Prostate gland (tissue), 2 donors: ENCODE data around the gene FBXL2. TPM values are rescaled to one million over a fixed set of nuclear protein-coding genes. Genes with fewer than 3 reads are reported as not detected.

ENCODE experiments used
- DNase-seq: peaks from one replicate; pipeline ENCODE4 v3.0.0-alpha.2; 2019; ENCODE audit warnings: low spot score
- H3K27ac ChIP-seq, 2 donors: fragments of 200-600 bp; sonication (generic); 2 replicates each; pipeline ENCODE4 v1.5.1; 2017 to 2019
- H3K27me3 ChIP-seq: fragments of 200-600 bp; sonication (generic); replicated peaks from 2 replicates; pipeline ENCODE4 v1.5.1; 2019; ENCODE audit not compliant: insufficient read depth
- H3K36me3 ChIP-seq, 2 donors: fragments of 200-600 bp; sonication (generic); 1 replicate in 1 of 2; 2 replicates in 1 of 2; pipeline versions ENCODE4 v1.5.1 to v1.8.1; 2017 to 2019
- H3K4me1 ChIP-seq: fragments of 200-600 bp; sonication (generic); replicated peaks from 2 replicates; pipeline ENCODE4 v1.5.1; 2019
- H3K4me3 ChIP-seq, 2 donors: fragments of 200-600 bp; sonication (generic); 2 replicates each; pipeline ENCODE4 v1.5.1; 2017 to 2019
- H3K9me3 ChIP-seq: fragments of 200-600 bp; sonication (generic); 2 replicates; pipeline ENCODE4 v1.5.1; 2017
- POLR2A ChIP-seq: fragments of 450-650 bp; IDR thresholded peaks from one replicate; pipeline ENCODE4 v1.6.1; 2016; ENCODE audit warnings: antibody characterized with exemption, mild to moderate bottlenecking
- POLR2AphosphoS5 ChIP-seq: sonication (generic); formaldehyde crosslinking; IDR thresholded peaks from one replicate; pipeline ENCODE4 v1.6.1; 2017; ENCODE audit warnings: antibody characterized with exemption
- WGBS: methylation state at CpG from one replicate; pipeline ENCODE4 v1.1.5; 2018; 5-methylcytosine and 5-hydroxymethylcytosine counted together
- intact Hi-C: fragments of 100-400 bp; cut with DNase I; formaldehyde crosslinking; loops from one replicate; pipeline ENCODE4 v1.14.2; 2022
- total RNA-seq, 2 donors: library from RNA; depleted of rRNA; stranded (reverse); fragments of >200 nt; gene quantifications; one replicate each; pipeline ENCODE4 v1.1.0, GENCODE V29; 2016
- TF ChIP-seq, protein P1 (sequence below), 4 experiments: fragments of 200-600 bp in 2 of 4; fragments of 450-650 bp in 2 of 4; sonication (generic) in 2 of 4; IDR thresholded peaks; 1 replicate in 3 of 4; 2 replicates in 1 of 4; pipeline ENCODE4 v1.5.1; 2016 to 2019; ENCODE audit warnings: antibody characterized with exemption in 4 of 4, mild to moderate bottlenecking in 2 of 4, moderate library complexity in 2 of 4

FBXL2 gene
- total RNA-seq, 2 donors from 2014 or later: 3.7 to 16.6 TPM

DNA sequence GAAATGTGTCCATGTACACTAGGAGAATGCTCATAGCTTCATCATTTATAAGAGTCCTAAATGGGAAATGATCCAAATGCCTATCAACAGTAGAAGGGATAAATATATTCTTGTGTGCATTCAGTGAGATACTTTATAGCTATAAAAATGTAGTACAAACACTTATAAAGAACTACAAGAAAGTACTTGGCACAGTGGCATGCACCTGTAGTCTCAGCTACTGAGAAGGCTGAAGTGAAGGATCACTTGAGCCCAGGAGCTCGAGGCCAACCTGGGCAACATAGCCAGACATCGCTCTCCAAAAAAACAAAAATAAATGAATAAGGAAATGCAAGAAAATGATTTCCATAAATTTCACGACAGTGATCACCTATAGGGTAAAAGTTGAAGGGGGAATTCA, 3.6 kb upstream of the FBXL2 start:
- no peaks in the 10 kb centered on the region for H3K9me3 ChIP-seq
- TF ChIP-seq POLR2AphosphoS5 (no peak), POLR2A (no peak)
- TF ChIP-seq, protein P1, sequence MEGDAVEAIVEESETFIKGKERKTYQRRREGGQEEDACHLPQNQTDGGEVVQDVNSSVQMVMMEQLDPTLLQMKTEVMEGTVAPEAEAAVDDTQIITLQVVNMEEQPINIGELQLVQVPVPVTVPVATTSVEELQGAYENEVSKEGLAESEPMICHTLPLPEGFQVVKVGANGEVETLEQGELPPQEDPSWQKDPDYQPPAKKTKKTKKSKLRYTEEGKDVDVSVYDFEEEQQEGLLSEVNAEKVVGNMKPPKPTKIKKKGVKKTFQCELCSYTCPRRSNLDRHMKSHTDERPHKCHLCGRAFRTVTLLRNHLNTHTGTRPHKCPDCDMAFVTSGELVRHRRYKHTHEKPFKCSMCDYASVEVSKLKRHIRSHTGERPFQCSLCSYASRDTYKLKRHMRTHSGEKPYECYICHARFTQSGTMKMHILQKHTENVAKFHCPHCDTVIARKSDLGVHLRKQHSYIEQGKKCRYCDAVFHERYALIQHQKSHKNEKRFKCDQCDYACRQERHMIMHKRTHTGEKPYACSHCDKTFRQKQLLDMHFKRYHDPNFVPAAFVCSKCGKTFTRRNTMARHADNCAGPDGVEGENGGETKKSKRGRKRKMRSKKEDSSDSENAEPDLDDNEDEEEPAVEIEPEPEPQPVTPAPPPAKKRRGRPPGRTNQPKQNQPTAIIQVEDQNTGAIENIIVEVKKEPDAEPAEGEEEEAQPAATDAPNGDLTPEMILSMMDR (IDR thresholded peaks at IDR 0.05): no peak
- no peak for DNase-seq
- WGBS: 82% methylated on average over 3 of the region's 3 CpGs
- H3K27ac ChIP-seq: no peak overlapping the region
- H3K27me3 ChIP-seq: no peaks in the 10 kb centered on the region
- H3K4me1 ChIP-seq: no peaks in the 10 kb centered on the region
- no peaks in the 10 kb centered on the region for H3K36me3 ChIP-seq
- intact Hi-C loops: no loop called here
- H3K4me3 ChIP-seq: no peak overlapping the region

- no peak overlapping the region for H3K27ac ChIP-seq
- H3K27me3 ChIP-seq: no peaks in the 10 kb centered on the region
- H3K4me1 ChIP-seq: no peaks in the 10 kb centered on the region
- TF ChIP-seq POLR2A (no peak), POLR2AphosphoS5 (no peak)
- TF ChIP-seq, protein P1 (IDR thresholded peaks at IDR 0.05): no peak
- 8% methylated on average over 11 of the region's 11 CpGs for WGBS
- peak overlapping the region; percentile 56 to 65 for H3K4me3 ChIP-seq
- intact Hi-C loops: no loop called here
- H3K36me3 ChIP-seq: no peaks in the 10 kb centered on the region
- no peak for DNase-seq
- no peaks in the 10 kb centered on the region for H3K9me3 ChIP-seq
Observed at GRCh38 chr3:33278163-33278562, 921 bp downstream of the FBXL2 start.

- WGBS: 77% methylated on average over 1 of the region's 1 CpG
- Histone ChIP-seq H3K4me1 (no peaks in the 10 kb centered on the region), H3K27me3 (no peaks in the 10 kb centered on the region), H3K4me3 (no peak overlapping the region), H3K27ac (no peak overlapping the region), H3K9me3 (no peaks in the 10 kb centered on the region), H3K36me3 (no peaks in the 10 kb centered on the region)
- no peak for DNase-seq
- TF ChIP-seq, protein P1 (IDR thresholded peaks at IDR 0.05): no peak
- TF ChIP-seq POLR2A (no peak), POLR2AphosphoS5 (no peak)
- intact Hi-C loops: no loop called here
Observed at GRCh38 chr3:33287672-33288282, 10.5 kb downstream of the FBXL2 start.

DNA sequence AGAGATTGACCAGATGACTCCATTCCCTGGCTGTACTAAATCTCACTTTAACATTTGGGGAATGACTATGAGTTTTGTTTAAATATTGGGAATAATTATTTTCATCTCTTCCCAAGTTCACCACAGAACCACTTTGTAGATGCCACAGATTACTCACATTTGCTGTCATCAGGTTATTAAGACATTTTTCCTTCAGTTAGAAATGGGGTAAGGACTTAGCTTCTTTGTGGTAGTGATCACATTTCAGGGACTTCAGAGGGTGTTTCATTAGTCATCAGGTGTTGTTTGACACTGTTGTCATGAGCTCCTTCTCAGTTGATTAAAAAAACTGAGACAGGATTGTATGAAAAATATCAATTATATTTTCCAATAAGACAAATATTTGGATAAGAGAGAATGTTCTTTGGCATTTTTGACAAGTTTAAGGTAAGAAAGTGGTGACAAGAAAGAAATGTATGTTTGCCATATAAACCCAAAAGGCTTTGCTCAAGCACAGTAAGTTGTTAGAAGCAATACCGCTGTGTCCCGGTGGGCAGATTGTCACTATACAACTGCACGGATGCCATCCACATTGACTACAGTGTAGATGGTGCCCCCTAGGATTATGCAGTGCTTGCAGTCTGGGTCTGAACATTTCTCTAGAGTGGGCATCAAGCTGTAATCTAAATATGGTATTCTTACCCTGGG, 22.3 kb downstream of the FBXL2 start:
- Histone ChIP-seq H3K9me3 (no peaks in the 10 kb centered on the region), H3K27me3 (no peaks in the 10 kb centered on the region), H3K4me1 (no peaks in the 10 kb centered on the region), H3K4me3 (no peak overlapping the region), H3K27ac (no peak overlapping the region), H3K36me3 (no peaks in the 10 kb centered on the region)
- no peak for DNase-seq
- TF ChIP-seq, protein P1 (IDR thresholded peaks at IDR 0.05): no peak
- TF ChIP-seq POLR2AphosphoS5: no peak
- TF ChIP-seq POLR2A: no peak
- intact Hi-C loops: no loop called here
- WGBS: 91% methylated on average over 3 of the region's 3 CpGs

GRCh38 chr3:33312361-33312760, 35.1 kb downstream of the FBXL2 start:
- intact Hi-C loops: no loop called here
- no peaks in the 10 kb centered on the region for H3K27me3 ChIP-seq
- 56% methylated on average over 2 of the region's 2 CpGs for WGBS
- no peak for TF ChIP-seq POLR2A
- TF ChIP-seq, protein P1 (IDR thresholded peaks at IDR 0.05): no peak
- no peak for TF ChIP-seq POLR2AphosphoS5
- H3K4me1 ChIP-seq: no peaks in the 10 kb centered on the region
- H3K4me3 ChIP-seq: no peak overlapping the region
- no peak for DNase-seq
- no peak overlapping the region for H3K27ac ChIP-seq
- no peaks in the 10 kb centered on the region for H3K9me3 ChIP-seq
- no peaks in the 10 kb centered on the region for H3K36me3 ChIP-seq
